HCT116 (cell line): ENCODE measurements around the gene LENG9. TPM values are rescaled to one million over a fixed set of nuclear protein-coding genes. Genes with fewer than 3 reads are reported as not detected.

Source experiments
- ATAC-seq: fragments of 200-7000 bp; cut with Tn5 transposase; 2 replicates; pipeline ENCODE4 v1.9.1; 2020; ENCODE audit warnings: mild to moderate bottlenecking, moderate library complexity
- BruUV-seq: library from RNA; stranded (reverse); fragments of 400-500 nt; replicated peaks from 2 replicates; lab custom pipeline; 2021; lab: Mats Ljungman, UMichigan
- CTCF ChIA-PET: fragments of 300-600 bp; sonication (Branson Sonifier 250); formaldehyde crosslinking; loops from one replicate; lab custom pipeline; 2021; ENCODE audit warnings: antibody characterized with exemption; lab: Charles Lee
- POLR2A ChIA-PET: fragments of 300-600, 350-600 bp; sonication (Branson Sonifier 250); formaldehyde crosslinking; loops from one replicate; lab custom pipeline; 2021; ENCODE audit warnings: antibody characterized with exemption; lab: Charles Lee
- RAD21 ChIA-PET, 2 experiments: fragments of 300-600 bp; sonication (Branson Sonifier 250); formaldehyde crosslinking; loops; one replicate each; lab custom pipeline; 2023; ENCODE audit warnings: low total read pairs in 2 of 2; ENCODE audit not compliant: uncharacterized antibody in 2 of 2, unreplicated experiment in 2 of 2, low non-redundant PET in 1 of 2; lab: Charles Lee
- DNase-seq: peaks from one replicate; pipeline ENCODE4 v3.0.0-alpha.2; 2010; ENCODE audit warnings: low read depth, low spot score
- H2AFZ ChIP-seq: fragments of 200-600 bp; shearing (Covaris generic), sonication (generic); 2 replicates; pipeline ENCODE4 v1.6.1; 2017; ENCODE audit warnings: low read depth, mixed run types, mixed read lengths, antibody characterized with exemption, low read length; ENCODE audit not compliant: poor library complexity, severe bottlenecking
- H3K27ac ChIP-seq: 2 replicates; pipeline ENCODE4 v1.5.1; 2012; ENCODE audit warnings: low read depth, low read length
- H3K27me3 ChIP-seq: fragments of 200-600 bp; sonication (generic); 2 replicates; pipeline ENCODE4 v1.6.1; 2016; ENCODE audit warnings: mixed run types, low read length, mixed read lengths; ENCODE audit not compliant: insufficient read depth
- H3K36me3 ChIP-seq, 2 experiments: fragments of 200-500 bp in 1 of 2; fragments of 200-600 bp in 1 of 2; sonication (Bioruptor generic) in 1 of 2; sonication (generic) in 1 of 2; 2 replicates each; pipeline versions ENCODE4 v1.5.1 to v1.6.1; 2014 to 2016; ENCODE audit warnings: low read length in 2 of 2, inconsistent platforms in 1 of 2, mixed read lengths in 1 of 2, mixed run types in 1 of 2; ENCODE audit not compliant: insufficient read depth in 2 of 2, control insufficient read depth in 1 of 2
- H3K4me1 ChIP-seq, 2 experiments: fragments of 200-600 bp in 1 of 2; sonication (generic) in 1 of 2; 2 replicates each; pipeline versions ENCODE4 v1.5.1 to v1.6.1; 2012 to 2017; ENCODE audit warnings: low read length in 2 of 2, inconsistent platforms in 1 of 2, mild to moderate bottlenecking in 1 of 2, mixed read lengths in 1 of 2, mixed run types in 1 of 2, moderate library complexity in 1 of 2; ENCODE audit not compliant: insufficient read depth in 2 of 2, control insufficient read depth in 1 of 2
- H3K4me2 ChIP-seq: fragments of 200-600 bp; sonication (generic); 2 replicates; pipeline ENCODE4 v1.6.1; 2017; ENCODE audit warnings: mixed run types, low read length, mixed read lengths
- H3K4me3 ChIP-seq, 2 experiments: fragments of 200-600 bp in 1 of 2; sonication (generic) in 1 of 2; replicated peaks in 1 of 2; 2 replicates each; pipeline ENCODE4 v1.5.1; 2011 to 2016; ENCODE audit warnings: low read length in 2 of 2, control low read depth in 1 of 2, low read depth in 1 of 2, mild to moderate bottlenecking in 1 of 2, mixed read lengths in 1 of 2, mixed run types in 1 of 2
- H3K79me2 ChIP-seq: fragments of 200-600 bp; sonication (generic); 2 replicates; pipeline ENCODE4 v1.6.1; 2017; ENCODE audit warnings: mild to moderate bottlenecking, mixed run types, low read length, moderate library complexity, mixed read lengths; ENCODE audit not compliant: insufficient read depth
- H3K9ac ChIP-seq: fragments of 200-600 bp; sonication (generic); 2 replicates; pipeline ENCODE4 v1.6.1; 2016; ENCODE audit warnings: low read length, mixed read lengths
- H3K9me2 ChIP-seq: fragments of 200-600 bp; sonication (generic), shearing (Covaris generic); 2 replicates; pipeline ENCODE4 v1.6.1; 2017; ENCODE audit warnings: mixed run types, mild to moderate bottlenecking, moderate library complexity; ENCODE audit not compliant: insufficient read depth
- H3K9me3 ChIP-seq, 2 experiments: fragments of 200-500 bp in 1 of 2; fragments of 200-600 bp in 1 of 2; sonication (Bioruptor generic) in 1 of 2; sonication (generic) in 1 of 2; 2 replicates each; pipeline ENCODE4 v1.6.1; 2014 to 2017; ENCODE audit warnings: low read length in 2 of 2, mixed read lengths in 2 of 2, inconsistent platforms in 1 of 2, low read depth in 1 of 2, mild to moderate bottlenecking in 1 of 2, mixed run types in 1 of 2, moderate library complexity in 1 of 2; ENCODE audit not compliant: control insufficient read depth in 1 of 2, insufficient read depth in 1 of 2
- H4K20me1 ChIP-seq: fragments of 200-600 bp; sonication (generic), shearing (Covaris generic); 2 replicates; pipeline ENCODE4 v1.6.1; 2017; ENCODE audit warnings: mixed run types, mild to moderate bottlenecking, moderate library complexity; ENCODE audit not compliant: insufficient read depth
- CBX3 ChIP-seq: IDR thresholded peaks from 2 replicates; pipeline ENCODE4 v1.6.1; 2012; ENCODE audit warnings: low read depth
- EGR1 ChIP-seq: IDR thresholded peaks from 2 replicates; pipeline ENCODE4 v1.6.1; 2012; ENCODE audit warnings: low read depth
- POLR2AphosphoS5 ChIP-seq: IDR thresholded peaks from 2 replicates; pipeline ENCODE4 v1.6.1; 2011; ENCODE audit warnings: mild to moderate bottlenecking, low read depth, low read length, moderate library complexity
- TCF7L2 ChIP-seq: IDR thresholded peaks from 2 replicates; pipeline ENCODE4 v1.7.0; 2011; ENCODE audit warnings: borderline replicate concordance, inconsistent platforms; ENCODE audit not compliant: insufficient read depth, insufficient read length; ENCODE audit errors: extremely low read depth
- intact Hi-C: fragments of 100-400 bp; cut with micrococcal nuclease; formaldehyde crosslinking; loops from 2 replicates; pipeline ENCODE4 v1.10.0; 2022
- total RNA-seq: library from RNA; stranded (reverse); gene quantifications from one replicate; pipeline ENCODE4 v1.2.1, GENCODE V29; 2021; ENCODE audit not compliant: unreplicated experiment
- TF ChIP-seq, protein P1 (sequence below), 3 experiments: fragments of 200-600 bp in 1 of 3; sonication (generic) in 1 of 3; IDR thresholded peaks in 2 of 3; conservative IDR thresholded peaks in 1 of 3; 2 replicates each; pipeline ENCODE4 v1.5.1; 2012 to 2017; ENCODE audit warnings: low read depth in 2 of 3, low read length in 2 of 3, antibody characterized with exemption in 1 of 3, borderline replicate concordance in 1 of 3, control low read depth in 1 of 3, mild to moderate bottlenecking in 1 of 3, mixed read lengths in 1 of 3, mixed run types in 1 of 3, moderate library complexity in 1 of 3; ENCODE audit not compliant: insufficient read depth in 1 of 3
- TF ChIP-seq, protein P2 (sequence below): IDR thresholded peaks from 2 replicates; pipeline ENCODE4 v1.6.1; 2011; ENCODE audit warnings: mild to moderate bottlenecking, low read length, moderate library complexity; ENCODE audit not compliant: insufficient replicate concordance; ENCODE audit errors: extremely low read depth

LENG9 gene
- total RNA-seq, 1 experiment from 2014 or later, result 9.0 TPM

DNA sequence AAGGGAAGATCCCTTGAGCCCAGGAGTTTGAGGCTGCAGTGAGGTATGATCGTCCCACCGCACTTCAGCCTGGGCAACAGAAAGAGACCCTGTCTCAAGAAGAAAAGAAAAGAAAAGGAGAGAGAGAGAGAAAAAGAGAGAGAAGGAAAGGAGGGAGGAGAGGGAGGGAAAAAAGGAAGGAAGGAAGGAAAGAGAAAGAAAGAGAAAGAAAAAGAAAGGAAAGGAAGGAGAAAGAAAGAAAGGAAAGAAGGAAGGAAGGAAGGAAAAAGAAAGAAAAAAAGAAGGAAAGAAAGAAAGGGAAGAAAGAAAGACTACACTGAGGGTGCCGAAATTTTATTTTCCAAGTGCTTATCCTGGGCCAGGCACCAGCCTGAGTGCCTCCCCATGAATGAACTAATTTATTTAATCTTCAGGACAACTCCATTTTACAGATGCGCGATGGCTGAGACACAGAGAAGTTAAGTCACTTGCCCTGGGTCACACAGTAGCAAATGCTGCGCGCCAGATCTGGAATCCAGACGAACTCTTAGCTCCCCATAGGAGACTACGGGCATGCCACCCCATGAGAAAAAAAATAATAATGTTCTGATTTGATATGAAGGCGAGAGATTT, 6.8 kb upstream of the LENG9 start:
- no peak for DNase-seq
- Histone ChIP-seq H2AFZ (no peak overlapping the region), H4K20me1 (no peaks in the 10 kb centered on the region), H3K79me2 (no peaks in the 10 kb centered on the region), H3K27ac (no peak overlapping the region), H3K4me3 (no peak overlapping the region), H3K9me2 (no peaks in the 10 kb centered on the region), H3K4me1 (peaks cover 6 to 9% of the 10 kb centered on the region in 2 experiments; a peak in 3 of 4 replicates), H3K4me2 (no peak overlapping the region), H3K36me3 (no peaks in the 10 kb centered on the region), H3K9me3 (no peaks in the 10 kb centered on the region), H3K9ac (no peak overlapping the region), H3K27me3 (no peaks in the 10 kb centered on the region)
- BruUV-seq, result no TSS peak
- TF ChIP-seq TCF7L2, result no peak
- TF ChIP-seq, protein P1, sequence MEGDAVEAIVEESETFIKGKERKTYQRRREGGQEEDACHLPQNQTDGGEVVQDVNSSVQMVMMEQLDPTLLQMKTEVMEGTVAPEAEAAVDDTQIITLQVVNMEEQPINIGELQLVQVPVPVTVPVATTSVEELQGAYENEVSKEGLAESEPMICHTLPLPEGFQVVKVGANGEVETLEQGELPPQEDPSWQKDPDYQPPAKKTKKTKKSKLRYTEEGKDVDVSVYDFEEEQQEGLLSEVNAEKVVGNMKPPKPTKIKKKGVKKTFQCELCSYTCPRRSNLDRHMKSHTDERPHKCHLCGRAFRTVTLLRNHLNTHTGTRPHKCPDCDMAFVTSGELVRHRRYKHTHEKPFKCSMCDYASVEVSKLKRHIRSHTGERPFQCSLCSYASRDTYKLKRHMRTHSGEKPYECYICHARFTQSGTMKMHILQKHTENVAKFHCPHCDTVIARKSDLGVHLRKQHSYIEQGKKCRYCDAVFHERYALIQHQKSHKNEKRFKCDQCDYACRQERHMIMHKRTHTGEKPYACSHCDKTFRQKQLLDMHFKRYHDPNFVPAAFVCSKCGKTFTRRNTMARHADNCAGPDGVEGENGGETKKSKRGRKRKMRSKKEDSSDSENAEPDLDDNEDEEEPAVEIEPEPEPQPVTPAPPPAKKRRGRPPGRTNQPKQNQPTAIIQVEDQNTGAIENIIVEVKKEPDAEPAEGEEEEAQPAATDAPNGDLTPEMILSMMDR (IDR thresholded peaks at IDR 0.05 in 2 of 3, conservative IDR thresholded peaks at IDR 0.05 in 1 of 3; ENCODE audit: borderline replicate concordance in 1 of 3, insufficient read depth in 1 of 3, low read depth in 2 of 3, low read length in 2 of 3), result no peak
- TF ChIP-seq, protein P2, sequence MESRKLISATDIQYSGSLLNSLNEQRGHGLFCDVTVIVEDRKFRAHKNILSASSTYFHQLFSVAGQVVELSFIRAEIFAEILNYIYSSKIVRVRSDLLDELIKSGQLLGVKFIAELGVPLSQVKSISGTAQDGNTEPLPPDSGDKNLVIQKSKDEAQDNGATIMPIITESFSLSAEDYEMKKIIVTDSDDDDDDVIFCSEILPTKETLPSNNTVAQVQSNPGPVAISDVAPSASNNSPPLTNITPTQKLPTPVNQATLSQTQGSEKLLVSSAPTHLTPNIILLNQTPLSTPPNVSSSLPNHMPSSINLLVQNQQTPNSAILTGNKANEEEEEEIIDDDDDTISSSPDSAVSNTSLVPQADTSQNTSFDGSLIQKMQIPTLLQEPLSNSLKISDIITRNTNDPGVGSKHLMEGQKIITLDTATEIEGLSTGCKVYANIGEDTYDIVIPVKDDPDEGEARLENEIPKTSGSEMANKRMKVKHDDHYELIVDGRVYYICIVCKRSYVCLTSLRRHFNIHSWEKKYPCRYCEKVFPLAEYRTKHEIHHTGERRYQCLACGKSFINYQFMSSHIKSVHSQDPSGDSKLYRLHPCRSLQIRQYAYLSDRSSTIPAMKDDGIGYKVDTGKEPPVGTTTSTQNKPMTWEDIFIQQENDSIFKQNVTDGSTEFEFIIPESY, result no peak
- TF ChIP-seq POLR2AphosphoS5, result no peak
- TF ChIP-seq EGR1, result no peak
- no peak for TF ChIP-seq CBX3
- ChIA-PET CTCF (no interaction called here), POLR2A (interaction anchor here (0.7 kb wide), 1 partner anchor 789 kb away, joined by 3 read pairs; no protein-coding TSS in a partner anchor), RAD21 (no interaction called here)
- ATAC-seq, result no peak
- intact Hi-C loops, result no loop called here
